A673 (cell line): ENCODE results near the gene ADSS2.

ENCODE experiments used
- CTCF ChIP-seq: fragments of 300-800, 200-600 bp; sonication (generic); conservative IDR thresholded peaks from 2 replicates; pipeline ENCODE4 v1.5.1; 2017; ENCODE audit warnings: low read depth, mild to moderate bottlenecking, antibody characterized with exemption, low read length, moderate library complexity, mixed read lengths
- EZH2 ChIP-seq: fragments of 200-600 bp; sonication (generic); IDR thresholded peaks from 2 replicates; pipeline ENCODE4 v1.6.1; 2017; ENCODE audit warnings: borderline replicate concordance, low read depth, mild to moderate bottlenecking, mixed read lengths, antibody characterized with exemption, low read length; ENCODE audit not compliant: poor library complexity, severe bottlenecking

DNA sequence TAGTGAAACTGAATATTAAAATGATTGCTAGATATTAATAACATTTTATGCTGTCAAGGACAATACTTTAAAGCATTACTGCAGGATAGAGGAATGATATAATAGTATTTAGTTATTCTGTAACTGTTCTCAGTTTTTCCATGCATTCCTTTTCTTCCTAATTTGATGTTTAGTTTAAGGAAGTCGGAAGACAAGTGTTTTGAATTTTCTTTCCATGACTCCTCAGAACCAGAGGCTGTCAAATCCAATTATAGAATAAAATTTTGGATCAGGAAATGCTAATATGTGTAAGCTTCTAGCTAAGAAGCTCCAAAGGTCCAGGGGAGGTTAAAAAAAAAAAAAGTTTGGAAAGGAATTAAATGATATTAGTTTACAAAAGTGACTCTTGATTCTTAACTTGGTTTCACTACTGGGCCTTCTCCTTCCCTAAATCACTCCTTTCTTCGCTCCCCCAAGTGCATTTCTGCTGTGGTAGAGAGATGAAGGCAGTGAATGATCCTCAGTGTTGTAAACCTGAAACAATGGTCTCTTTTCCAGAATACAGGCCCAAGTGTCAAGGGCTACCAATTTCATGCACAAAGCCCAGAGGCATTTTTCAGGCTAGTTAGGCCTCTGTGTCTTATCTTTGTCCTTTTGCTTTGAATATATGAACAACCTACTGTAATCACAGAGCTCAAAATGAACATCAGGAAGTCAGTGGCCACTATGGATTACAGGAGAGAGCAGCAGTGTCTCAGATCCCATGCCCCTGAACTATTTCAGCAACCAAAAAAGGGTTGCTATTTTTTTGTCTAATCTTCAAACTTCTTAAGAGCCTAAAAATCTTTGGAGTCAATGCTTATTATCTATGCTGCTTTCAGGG, 6.2 kb downstream of the ADSS2 start:
- TF ChIP-seq CTCF (no peak), EZH2 (no peak)
